WTC11 (cell line): ENCODE data around the gene FBXO42.

Experiments used
- ATF1 ChIP-seq: sonication (generic); formaldehyde crosslinking; IDR thresholded peaks from 2 replicates; pipeline ENCODE4 v1.8.1; 2023; ENCODE audit warnings: mild to moderate bottlenecking, moderate library complexity, missing genetic modification reagents
- CBFB ChIP-seq: sonication (generic); formaldehyde crosslinking; IDR thresholded peaks from 2 replicates; pipeline ENCODE4 v1.8.1; 2022; ENCODE audit warnings: mild to moderate bottlenecking, low read depth, missing genetic modification reagents
- ESRRA ChIP-seq: sonication (generic); formaldehyde crosslinking; IDR thresholded peaks from 2 replicates; pipeline ENCODE4 v1.8.1; 2022; ENCODE audit warnings: mild to moderate bottlenecking, missing genetic modification reagents, borderline replicate concordance
- HMGXB4 ChIP-seq: sonication (generic); formaldehyde crosslinking; IDR thresholded peaks from 2 replicates; pipeline ENCODE4 v1.8.1; 2023; ENCODE audit warnings: mild to moderate bottlenecking, moderate library complexity, missing genetic modification reagents
- IRF1 ChIP-seq: sonication (generic); formaldehyde crosslinking; IDR thresholded peaks from 2 replicates; pipeline ENCODE4 v1.8.0; 2023; ENCODE audit warnings: missing genetic modification reagents
- KAT7 ChIP-seq: sonication (generic); formaldehyde crosslinking; IDR thresholded peaks from 2 replicates; pipeline ENCODE4 v1.8.1; 2023; ENCODE audit warnings: missing genetic modification reagents, mild to moderate bottlenecking, borderline replicate concordance
- NR1H2 ChIP-seq: sonication (generic); formaldehyde crosslinking; IDR thresholded peaks from 2 replicates; pipeline ENCODE4 v1.9.0; 2021; ENCODE audit warnings: mild to moderate bottlenecking, moderate library complexity, missing genetic modification reagents
- SMAD3 ChIP-seq: sonication (generic); formaldehyde crosslinking; IDR thresholded peaks from 2 replicates; pipeline ENCODE4 v1.8.0; 2022; ENCODE audit warnings: missing genetic modification reagents, mild to moderate bottlenecking, borderline replicate concordance
- SP1 ChIP-seq: sonication (generic); formaldehyde crosslinking; conservative IDR thresholded peaks from 2 replicates; pipeline ENCODE4 v1.8.1; 2022; ENCODE audit warnings: missing genetic modification reagents
- ZNF423 ChIP-seq: fragments of 250-450 bp; sonication (Bioruptor Pico); IDR thresholded peaks from 2 replicates; pipeline ENCODE4 v2.1.2; 2022; ENCODE audit warnings: mild to moderate bottlenecking, moderate library complexity
- TF ChIP-seq, protein P1 (sequence below): fragments of 200-600 bp; IDR thresholded peaks from 2 replicates; pipeline ENCODE4 v1.8.0; 2022; ENCODE audit warnings: antibody characterized with exemption
- TF ChIP-seq, protein P2 (sequence below): fragments of 250-450 bp; sonication (Bioruptor Pico); IDR thresholded peaks from 2 replicates; pipeline ENCODE4 v1.9.0; 2021; ENCODE audit warnings: mild to moderate bottlenecking
- TF ChIP-seq, protein P3 (sequence below): sonication (generic); formaldehyde crosslinking; IDR thresholded peaks from 2 replicates; pipeline ENCODE4 v1.8.0; 2022; ENCODE audit warnings: mild to moderate bottlenecking, missing genetic modification reagents

DNA sequence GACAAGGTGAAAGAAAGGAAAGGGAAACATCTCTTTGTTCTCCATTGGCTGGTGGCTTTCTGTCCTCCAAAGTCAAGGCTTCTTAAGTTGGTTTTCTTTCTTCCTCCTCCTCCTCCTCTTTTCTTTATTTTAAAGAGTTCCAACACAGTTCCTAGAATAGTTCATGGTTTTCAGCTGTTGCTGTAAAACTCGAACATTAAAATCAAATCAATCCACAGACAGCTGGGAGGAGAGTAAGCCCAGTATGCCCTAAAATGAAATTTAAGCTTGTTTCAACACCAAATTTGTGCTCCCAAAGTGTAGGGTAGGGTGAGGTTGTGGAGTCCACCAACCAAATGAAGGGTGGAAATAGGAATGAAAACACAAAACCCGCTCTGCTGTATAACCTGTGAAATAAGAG is 104.8 kb downstream of the FBXO42 start:
- no peak for TF ChIP-seq SMAD3 (CRISPR knock-in tag)
- TF ChIP-seq NR1H2 (CRISPR knock-in tag): no peak
- TF ChIP-seq ZNF423 (CRISPR knock-in tag): no peak
- TF ChIP-seq ATF1 (CRISPR knock-in tag): no peak
- TF ChIP-seq, protein P1, sequence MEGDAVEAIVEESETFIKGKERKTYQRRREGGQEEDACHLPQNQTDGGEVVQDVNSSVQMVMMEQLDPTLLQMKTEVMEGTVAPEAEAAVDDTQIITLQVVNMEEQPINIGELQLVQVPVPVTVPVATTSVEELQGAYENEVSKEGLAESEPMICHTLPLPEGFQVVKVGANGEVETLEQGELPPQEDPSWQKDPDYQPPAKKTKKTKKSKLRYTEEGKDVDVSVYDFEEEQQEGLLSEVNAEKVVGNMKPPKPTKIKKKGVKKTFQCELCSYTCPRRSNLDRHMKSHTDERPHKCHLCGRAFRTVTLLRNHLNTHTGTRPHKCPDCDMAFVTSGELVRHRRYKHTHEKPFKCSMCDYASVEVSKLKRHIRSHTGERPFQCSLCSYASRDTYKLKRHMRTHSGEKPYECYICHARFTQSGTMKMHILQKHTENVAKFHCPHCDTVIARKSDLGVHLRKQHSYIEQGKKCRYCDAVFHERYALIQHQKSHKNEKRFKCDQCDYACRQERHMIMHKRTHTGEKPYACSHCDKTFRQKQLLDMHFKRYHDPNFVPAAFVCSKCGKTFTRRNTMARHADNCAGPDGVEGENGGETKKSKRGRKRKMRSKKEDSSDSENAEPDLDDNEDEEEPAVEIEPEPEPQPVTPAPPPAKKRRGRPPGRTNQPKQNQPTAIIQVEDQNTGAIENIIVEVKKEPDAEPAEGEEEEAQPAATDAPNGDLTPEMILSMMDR: no peak
- no peak for TF ChIP-seq KAT7
- TF ChIP-seq HMGXB4 (CRISPR knock-in tag): no peak
- TF ChIP-seq, protein P2, sequence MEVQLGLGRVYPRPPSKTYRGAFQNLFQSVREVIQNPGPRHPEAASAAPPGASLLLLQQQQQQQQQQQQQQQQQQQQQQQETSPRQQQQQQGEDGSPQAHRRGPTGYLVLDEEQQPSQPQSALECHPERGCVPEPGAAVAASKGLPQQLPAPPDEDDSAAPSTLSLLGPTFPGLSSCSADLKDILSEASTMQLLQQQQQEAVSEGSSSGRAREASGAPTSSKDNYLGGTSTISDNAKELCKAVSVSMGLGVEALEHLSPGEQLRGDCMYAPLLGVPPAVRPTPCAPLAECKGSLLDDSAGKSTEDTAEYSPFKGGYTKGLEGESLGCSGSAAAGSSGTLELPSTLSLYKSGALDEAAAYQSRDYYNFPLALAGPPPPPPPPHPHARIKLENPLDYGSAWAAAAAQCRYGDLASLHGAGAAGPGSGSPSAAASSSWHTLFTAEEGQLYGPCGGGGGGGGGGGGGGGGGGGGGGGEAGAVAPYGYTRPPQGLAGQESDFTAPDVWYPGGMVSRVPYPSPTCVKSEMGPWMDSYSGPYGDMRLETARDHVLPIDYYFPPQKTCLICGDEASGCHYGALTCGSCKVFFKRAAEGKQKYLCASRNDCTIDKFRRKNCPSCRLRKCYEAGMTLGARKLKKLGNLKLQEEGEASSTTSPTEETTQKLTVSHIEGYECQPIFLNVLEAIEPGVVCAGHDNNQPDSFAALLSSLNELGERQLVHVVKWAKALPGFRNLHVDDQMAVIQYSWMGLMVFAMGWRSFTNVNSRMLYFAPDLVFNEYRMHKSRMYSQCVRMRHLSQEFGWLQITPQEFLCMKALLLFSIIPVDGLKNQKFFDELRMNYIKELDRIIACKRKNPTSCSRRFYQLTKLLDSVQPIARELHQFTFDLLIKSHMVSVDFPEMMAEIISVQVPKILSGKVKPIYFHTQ (CRISPR knock-in tag): no peak
- TF ChIP-seq IRF1 (CRISPR knock-in tag): no peak
- TF ChIP-seq, protein P3, sequence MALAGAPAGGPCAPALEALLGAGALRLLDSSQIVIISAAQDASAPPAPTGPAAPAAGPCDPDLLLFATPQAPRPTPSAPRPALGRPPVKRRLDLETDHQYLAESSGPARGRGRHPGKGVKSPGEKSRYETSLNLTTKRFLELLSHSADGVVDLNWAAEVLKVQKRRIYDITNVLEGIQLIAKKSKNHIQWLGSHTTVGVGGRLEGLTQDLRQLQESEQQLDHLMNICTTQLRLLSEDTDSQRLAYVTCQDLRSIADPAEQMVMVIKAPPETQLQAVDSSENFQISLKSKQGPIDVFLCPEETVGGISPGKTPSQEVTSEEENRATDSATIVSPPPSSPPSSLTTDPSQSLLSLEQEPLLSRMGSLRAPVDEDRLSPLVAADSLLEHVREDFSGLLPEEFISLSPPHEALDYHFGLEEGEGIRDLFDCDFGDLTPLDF (CRISPR knock-in tag): no peak
- no peak for TF ChIP-seq CBFB
- TF ChIP-seq SP1 (CRISPR knock-in tag): no peak
- no peak for TF ChIP-seq ESRRA (CRISPR knock-in tag)
